Activated gamma-delta T cell (primary cell): ENCODE measurements around the gene DLST.

Experiments used
- DNase-seq: peaks from one replicate; lab custom pipeline; 2025; lab: John Stamatoyannopoulos, UW
- total RNA-seq, 2 donors: gene quantifications; one replicate each; lab custom pipeline; 2026; lab: John Stamatoyannopoulos, UW

The DLST gene
- total RNA-seq: 99.8 to 106 reads per million in 2 donors

DNA sequence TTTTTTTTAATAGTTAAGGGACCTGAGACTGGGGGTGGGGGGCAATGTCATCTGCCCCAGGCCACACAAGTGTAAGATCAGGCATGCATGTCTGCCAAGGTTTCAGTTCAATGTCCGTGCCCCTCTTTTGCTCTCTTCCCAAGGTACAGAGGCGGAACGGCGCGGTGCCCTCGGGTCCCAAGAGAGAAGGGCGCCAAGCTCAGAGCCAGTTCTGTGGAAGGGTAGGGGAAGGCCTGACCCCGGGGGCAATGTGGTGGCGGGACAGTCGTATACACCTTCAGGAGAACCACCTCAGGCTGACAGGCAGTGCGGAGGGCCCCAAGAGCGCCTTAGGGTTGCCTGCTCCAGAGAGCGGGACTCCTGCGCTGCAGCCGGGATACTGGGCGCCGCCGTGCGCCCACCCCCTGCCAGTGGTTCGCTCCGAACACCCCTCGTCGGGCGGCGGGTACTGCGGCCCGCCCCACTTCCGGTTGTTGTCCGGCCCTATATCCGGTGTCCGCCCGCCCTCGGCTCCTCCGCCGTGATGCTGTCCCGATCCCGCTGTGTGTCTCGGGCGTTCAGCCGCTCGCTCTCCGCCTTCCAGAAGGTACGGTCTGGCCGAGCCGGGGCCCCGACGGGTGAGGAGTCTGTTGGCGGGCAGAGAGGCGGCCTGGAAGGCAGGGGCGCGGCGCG is at the start of gene DLST:
Gene DLST (plus strand): TSS at position 486 of the 672 bp plus-strand sequence. CDS start 38 bp downstream, at position 524.
- peak; percentile 75 for DNase-seq

DNA sequence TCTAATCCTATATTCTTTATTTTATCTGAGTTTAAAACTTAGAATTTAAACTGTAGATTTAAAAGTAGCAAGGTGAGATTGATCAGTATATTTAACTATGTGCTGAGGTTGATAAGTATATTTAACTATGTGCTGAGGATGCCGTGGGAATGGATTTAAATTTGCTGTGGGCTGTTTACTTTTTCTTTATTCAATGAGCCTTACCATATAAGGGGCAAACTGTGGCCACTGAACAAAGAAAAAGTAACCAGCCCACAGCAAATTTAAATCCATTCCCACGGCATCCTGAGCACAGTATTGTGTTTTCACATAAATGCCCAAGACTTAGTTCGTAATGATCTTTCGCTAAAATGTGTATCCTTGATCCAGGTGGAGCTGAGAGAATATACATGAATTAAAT is 48.9 kb upstream of the DLST start:
- no peak for DNase-seq

DNA sequence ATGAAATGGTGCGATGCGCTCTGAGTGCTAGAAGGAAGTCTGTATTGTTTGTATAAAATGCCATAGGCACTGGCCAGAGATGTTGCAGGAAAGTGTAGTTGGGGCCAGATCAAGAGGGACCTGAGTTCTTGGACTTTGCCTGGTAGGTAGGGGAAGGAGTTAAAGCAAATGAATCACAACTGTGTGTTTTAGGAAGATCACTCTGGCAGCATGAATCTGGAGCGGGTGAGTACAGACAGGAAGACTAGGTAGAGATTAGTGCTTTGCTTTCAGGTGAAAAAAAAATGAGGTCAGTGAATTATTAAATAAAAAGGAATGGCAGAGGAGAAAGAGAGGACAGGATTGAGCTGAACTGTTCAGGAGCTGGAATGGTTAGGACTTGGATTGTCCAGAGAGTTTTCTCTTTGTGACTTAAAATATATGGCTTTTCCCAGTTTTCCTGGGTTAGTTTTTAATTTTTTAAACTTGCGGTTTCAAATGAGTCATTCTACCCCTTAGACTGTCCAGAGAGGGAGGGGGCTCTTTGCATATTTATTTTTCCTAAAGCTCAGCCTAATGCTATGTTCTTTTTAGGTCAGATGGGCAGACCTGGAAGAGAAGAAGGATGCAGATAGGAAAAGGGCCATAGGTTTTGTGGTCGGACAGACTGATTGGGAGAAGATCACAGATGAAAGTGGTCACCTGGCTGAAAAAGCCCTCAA is 46.9 kb upstream of the DLST start:
- no peak for DNase-seq

DNA sequence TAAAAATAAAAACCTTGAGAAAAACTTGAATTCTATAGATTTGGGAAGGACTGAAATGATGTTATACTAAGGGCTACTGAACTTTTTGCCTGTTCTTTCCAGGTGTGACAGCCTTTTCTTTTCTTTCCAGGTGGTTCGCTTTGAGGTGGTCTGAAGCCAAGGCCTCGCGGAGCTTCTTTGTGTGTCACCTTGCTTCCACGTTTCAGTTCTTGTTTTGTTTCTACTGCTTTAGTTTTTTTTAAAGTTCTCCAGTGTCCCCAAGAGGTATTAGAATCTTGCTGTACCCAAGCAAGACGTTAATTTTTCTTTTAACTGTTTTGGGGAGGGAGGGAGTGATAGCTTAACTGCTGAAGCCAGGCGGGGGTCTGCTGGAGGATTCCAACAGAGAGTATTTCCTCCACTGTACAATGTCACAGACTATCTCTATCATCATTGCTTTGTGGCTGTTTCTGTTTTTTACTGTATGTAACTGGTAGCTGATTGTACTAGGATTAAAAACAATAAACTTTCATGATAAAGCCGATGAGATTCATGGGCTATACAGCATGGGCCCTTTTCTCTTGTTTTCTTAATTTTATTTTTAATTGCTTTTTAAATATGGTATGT is 46.0 kb upstream of the DLST start:
- DNase-seq: no peak

DNA sequence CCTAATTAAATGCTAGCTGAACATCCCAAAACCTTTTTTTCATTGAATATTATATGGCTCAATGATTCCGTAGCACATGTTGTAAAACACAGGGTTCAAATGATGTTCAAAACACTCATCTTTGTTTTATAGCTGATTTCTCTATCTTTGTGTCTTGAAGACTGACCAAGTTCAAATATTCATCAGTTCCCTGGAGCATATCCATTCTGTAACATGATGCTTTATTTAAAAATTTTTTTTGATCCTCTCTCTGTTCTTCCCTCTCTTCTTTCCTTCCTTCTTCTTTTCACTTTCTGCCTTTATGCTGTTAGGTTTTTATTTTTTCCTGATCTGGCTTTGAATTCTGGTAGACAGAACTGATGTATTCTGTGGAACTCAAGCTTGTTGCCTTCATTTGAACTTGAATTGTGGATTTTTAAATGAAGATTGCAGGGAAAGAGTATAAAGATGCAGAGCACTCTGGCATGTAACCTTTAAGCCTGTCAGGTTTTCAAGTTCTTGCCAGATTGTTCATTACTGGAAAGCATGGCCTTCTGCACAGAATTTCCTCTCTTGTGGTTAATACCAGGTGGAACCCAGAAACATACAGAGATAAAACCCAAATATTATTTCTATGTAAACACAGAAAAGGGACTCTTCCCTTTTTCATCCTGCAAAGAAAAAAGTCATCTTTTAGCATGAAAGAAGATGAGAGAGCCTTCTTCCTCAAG is 45.3 kb upstream of the DLST start:
- DNase-seq: no peak

DNA sequence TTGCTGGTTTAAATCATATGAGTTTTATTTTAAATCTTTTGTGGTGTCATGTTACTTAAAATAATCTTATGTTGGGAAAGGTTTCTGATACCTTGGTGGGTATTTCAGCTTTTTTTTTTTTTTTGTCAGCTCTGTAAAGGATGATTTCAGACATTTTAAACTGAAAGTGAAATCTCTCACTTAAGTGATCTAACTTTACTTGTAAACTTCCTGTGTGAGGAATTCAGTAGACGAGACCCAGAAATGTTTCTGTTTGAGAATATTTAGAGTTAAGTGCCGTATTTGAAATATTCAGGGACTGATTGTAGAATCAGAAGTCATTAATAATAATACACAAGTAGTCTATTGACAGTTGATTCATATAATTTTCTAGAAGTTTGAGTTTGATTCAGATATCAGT is 43.5 kb upstream of the DLST start:
- DNase-seq: no peak

DNA sequence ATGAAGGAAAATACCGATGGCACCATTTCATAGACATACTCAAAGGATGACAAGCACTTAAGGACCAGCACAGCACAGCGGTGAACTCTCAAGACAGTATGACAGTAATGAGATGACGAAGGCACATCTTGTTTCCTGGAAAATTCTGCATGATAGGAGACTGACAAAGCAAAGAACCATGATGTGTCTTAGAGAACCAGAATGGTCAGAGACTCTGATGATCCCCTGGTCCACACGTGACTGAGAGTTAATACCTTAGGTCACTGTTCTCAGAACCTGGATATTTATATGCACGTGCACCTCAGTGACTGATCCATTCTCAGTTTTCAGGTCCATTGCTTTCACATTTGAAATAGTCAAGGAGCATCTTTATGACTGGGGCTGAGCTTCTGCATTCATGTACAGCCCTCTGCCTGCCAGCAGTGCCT is 41.1 kb upstream of the DLST start:
- DNase-seq: no peak

DNA sequence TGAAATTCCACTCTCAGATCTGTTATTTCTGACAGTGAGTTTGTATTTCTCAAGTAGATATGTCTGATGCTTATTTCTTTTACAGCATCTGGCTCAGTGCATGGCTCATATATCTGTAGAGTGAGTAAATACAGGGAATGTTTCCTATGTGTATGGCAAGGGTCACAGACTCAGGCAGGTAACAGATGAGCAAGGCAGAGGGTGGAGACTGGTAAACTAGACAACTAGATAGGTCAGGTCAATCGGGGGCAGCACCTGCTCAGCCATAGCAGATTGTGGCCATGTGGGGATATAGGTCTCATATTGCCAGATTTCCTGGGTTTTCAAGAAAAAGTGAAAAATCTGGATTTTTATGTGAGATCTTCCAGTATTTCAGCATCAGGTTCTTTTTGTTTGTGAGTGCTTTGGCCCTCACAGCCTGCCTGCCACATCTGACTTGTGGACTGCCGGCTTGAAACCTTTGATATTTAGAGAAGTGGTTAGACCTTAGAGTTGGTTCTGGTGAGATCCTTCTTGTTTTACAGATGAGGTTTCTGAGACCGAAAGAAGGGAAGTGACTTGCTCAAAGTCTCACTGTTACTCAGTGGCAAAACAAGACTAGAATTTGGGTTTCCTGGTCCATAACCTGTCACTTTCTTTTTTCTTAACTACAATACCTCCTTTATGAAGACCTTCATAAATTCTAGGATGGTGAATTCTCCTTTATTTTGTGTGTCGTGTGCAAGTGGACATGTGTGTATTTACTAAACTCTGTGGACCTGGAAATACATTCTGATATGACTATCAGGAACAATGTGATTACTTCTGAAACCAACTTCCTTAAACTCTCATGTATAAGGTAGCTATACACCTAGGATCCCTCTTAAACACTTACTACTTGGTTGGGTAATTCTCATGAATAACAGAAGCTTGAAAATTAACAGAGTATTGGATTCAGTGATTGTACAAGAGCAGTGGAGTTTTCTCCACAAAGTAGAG is 40.2 kb upstream of the DLST start:
- DNase-seq: no peak

DNA sequence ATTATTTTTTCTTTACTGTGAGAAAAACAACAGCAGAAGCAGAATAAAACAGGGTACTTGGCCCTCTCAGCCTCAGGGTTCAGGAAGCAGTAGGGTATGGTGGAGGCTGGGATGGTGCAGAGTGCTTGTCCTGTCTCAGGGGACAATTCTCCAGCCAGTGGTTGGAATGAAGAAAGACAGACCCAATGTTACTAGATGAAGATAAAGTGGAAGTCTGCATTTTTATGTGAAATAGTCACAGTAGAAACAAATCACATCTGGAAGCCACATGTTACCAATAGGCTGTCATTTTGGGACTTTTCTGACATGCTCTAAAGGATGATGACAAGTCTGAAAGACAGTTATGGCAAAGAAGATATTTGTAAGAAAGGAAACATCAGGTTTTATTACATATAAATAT is 38.1 kb upstream of the DLST start:
- no peak for DNase-seq

DNA sequence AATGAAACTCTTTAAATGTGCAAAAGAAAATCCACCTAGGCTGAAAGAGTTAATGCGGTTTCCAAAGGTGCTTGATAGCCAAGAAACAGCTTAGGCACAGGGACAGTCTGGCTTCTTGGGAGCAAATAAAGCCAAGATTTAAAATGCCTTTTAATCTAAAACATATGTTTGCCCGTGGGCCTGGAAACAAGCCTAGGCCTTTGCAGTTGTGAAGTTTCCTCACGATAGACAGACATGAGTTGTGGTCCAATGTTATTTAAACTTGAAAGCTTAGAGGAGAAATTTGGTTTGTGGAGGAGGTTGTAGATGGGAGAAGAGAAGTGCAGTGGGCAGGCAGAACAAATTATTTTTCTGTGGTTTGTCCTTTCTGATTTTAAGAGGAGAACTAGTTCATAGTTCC is 35.5 kb upstream of the DLST start:
- no peak for DNase-seq

DNA sequence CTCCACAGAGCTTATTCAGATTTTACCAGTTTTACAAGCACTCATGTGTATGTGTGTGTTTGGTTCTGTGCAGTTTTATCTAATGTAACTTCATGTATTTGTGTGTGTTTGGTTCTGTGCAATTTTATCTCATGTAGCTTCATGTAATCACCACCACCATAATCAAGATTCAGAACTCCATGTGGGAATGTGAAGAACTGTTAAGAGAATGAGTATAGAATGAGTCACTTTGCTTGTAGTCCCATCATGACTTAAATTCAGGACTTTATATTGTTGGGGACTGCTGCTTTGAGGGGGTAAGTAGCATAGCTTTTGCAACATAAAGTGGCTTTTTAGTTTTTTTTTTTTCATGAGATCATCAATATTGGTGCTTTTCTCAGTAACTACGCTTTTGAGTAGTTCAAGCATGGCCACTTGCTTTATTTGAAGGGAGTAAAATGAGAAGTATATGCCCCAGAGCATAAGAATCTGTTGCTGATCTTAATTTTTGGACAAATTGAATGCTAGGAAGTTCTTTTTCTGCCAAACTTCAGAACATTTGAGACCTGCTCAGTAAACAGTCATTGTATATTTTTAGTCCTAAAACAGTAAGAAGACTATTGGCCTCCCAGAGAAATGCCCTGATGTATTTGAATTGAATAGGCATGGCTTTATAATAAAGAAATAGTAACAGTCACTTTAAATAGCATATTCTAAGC is 34.6 kb upstream of the DLST start:
- DNase-seq: no peak

DNA sequence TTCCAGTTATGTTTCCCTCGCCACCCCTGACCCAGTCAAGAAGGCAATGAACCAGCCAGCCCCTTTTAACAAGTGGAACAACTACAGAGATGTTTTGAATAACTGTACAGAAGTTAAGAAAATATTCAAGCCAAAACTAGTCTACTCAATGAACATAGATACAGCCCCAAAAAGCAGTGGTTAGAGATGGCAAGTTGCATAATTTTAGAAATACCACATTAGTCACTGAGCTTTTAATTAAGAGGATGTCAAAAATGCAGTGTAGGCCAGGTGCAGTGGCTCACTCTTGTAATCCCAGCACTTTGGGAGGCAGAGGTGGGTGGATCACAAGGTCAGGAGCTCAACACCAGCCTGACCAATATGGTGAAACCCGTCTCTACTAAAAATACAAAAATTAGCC is 32.9 kb upstream of the DLST start:
- no peak for DNase-seq

DNA sequence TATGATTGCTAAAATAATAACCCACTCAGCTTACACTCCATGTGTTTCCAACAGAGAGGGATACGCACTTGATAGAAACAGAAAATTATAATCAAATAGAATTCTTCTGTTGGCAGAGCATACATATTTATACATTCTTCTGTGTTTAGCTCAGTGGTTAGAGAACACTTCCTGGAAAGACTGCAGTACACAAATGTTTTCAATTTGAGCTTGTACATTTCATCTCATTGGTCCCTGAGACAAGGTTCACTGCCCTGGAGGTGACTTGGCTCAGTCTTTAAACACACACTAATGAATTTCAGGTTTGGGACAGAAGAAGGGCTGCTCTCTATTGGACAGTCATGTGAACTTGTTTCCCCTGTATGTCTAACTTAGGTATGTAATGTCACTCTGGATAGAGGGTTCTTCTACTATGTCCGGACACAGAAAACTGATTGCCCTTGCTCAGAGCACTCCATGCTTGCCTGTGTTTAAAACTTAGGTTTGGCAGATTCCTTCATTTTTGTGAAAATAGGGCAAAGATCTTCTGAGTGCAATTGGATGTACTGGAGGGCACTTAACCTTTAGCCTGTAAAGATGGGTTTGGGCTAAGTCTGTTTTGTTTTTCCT is 28.7 kb upstream of the DLST start:
- no peak for DNase-seq

DNA sequence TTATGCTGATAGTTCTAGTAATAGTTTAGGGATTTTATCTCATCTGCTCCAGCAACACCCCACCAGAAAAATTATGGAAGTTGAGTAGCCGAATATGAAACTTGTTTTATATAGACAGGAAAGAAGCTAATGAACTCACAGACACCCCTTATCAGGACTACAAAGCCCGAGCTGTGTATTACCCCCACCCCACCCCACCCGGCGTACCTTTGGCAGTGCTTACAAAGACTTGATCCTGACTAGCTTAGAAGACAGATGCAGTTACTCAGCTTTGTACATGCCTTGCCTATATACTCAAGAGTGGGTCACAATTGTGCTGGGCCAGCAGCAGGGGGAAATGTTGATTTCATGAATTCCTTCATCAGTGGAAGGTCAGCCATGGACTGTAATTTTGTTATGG is 28.1 kb upstream of the DLST start:
- DNase-seq: no peak

DNA sequence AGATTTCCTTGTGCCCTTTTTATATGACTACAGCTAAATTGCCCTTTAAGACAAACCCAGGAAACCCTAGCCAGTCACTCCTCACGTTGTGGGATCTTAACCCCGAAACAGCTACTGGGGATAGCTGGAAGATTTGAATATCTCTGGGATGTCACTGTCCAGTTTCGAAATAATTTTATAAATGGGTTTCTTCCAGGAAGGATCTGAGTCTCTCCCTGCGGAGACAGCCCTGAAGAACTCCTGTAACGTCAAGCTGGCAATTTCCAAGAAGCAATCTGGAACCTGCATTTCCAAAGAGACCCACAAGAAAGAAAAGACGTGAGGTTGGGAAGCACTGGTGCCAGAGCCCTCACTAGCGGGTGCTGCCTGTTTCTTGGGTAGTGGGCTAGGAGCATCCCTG is 26.7 kb upstream of the DLST start:
- no peak for DNase-seq

DNA sequence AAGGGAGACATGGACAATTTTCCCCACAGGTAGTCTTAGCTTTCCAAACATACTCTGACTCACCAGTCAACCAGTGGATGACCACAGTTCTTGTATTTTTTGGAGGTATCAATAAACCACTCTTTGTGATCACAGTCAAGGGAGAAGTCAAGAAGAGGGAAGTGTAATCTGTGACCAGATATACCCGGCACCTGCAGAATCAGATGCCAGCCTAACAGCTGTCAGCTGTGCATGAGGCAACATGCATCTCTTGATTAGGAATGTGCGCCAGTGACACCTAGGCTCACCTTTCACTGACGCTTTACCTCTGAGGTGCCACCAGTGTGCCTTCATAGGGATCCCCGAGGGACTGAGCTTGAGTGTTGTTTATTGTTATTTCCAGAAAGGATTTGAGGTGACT is 25.8 kb upstream of the DLST start:
- no peak for DNase-seq

DNA sequence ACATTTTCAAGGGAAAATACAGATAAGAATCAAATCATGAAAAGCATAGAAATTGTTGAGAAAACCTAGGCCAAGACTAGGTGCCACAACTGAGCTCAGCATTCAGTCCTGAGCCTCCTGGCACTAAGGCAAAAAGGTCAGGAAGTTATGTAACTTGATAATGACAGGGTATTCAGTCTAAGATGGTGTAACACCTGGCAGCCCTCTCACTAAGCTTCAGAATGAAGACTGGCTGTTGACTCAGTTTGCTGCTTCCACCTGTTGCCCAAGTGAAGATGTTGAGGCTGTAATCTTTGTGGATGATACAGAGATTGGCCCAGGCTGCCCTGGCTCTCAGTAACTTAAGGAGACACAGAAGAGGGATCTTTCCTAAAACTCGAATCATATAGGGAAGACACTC is 25.4 kb upstream of the DLST start:
- no peak for DNase-seq

DNA sequence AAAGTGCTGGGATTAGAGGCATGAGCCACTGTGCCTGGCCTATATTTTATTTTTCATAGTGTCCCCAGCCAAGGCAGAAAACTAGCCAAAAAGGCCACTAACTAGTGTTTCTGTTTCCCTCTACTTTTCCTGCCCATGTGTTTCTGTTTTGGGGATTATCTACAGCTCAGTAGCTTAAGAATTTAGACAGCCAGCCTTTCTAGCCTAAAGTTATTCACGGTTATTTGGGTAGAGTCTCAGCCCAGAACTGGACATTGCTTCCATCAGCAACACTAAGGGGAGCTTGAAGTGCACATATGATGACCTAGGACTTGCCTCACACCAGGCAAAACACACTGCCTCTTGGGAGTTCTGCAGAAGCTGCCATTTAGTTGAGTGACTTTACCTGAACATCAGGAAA is 23.7 kb upstream of the DLST start:
- DNase-seq: no peak

DNA sequence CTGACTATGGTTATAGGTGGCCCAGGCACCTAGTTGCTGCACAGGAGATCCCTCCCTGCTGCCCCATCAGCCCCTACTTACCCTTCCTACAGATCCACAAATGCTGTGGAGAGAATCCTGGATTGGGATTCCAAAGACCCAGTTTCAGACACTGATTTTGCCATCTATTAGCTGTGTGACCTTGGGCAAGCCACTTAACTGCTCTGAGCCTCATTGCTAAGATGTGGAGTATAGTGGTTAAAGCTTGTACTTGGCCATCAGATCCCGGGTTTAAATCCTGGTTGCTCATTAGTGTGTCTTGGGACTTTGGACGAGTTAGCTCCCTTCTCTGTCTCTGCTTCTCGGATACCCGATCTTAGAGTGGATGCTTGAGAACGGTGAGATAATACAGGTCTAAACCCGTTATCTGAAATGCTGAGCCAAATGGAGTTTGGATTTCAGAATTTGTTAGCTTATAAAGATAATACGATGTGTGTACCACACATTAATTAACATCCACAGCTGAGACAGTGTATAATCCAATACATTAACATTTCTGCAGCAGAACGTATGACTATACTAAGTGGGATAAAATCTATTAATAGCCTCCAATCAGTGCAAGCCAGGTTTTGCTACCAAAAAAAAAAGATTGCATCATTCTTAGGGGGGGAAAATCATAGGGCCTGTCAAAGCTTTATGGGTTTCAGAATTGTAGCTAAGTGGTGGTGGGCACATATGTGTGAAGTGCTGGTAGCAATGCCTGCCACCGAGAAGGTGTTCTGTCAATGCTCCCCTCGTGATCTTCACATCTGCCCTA is 21.8 kb upstream of the DLST start:
- DNase-seq: no peak
